Activated CD8-positive, alpha-beta T cell treated with anti-CD3 and anti-CD28 coated beads for 36 hours (primary cell): ENCODE results near the gene NRL. TPM values are rescaled to one million over a fixed set of nuclear protein-coding genes. Genes with fewer than 3 reads are reported as not detected.

Experiments used
- ATAC-seq: fragments of 200-7000 bp; cut with Tn5 transposase; one replicate; pipeline ENCODE4 v1.10.0; 2021; ENCODE audit warnings: mild to moderate bottlenecking, moderate library complexity
- CTCF ChIA-PET: fragments of 350-600 bp; sonication (Branson Sonifier 250); formaldehyde crosslinking; loops from one replicate; lab custom pipeline; 2021; ENCODE audit warnings: antibody characterized with exemption; lab: Charles Lee
- POLR2A ChIA-PET: fragments of 350-600 bp; sonication (Branson Sonifier 250); formaldehyde crosslinking; loops from one replicate; lab custom pipeline; 2021; ENCODE audit warnings: antibody characterized with exemption; lab: Charles Lee
- DNase-seq: peaks from one replicate; pipeline ENCODE4 v3.0.0-alpha.2; 2020
- H3K27ac Mint-ChIP-seq: one replicate; pipeline ENCODE4 v1.8.0; 2021; ENCODE audit warnings: mild to moderate bottlenecking, mixed read lengths
- H3K27me3 Mint-ChIP-seq: one replicate; pipeline ENCODE4 v1.8.0; 2021; ENCODE audit warnings: mixed read lengths
- H3K36me3 Mint-ChIP-seq: one replicate; pipeline ENCODE4 v1.8.0; 2021; ENCODE audit warnings: low read depth, mixed read lengths
- H3K4me1 Mint-ChIP-seq: one replicate; pipeline ENCODE4 v1.8.0; 2021; ENCODE audit warnings: low read depth, mixed read lengths
- H3K4me3 Mint-ChIP-seq: one replicate; pipeline ENCODE4 v1.8.0; 2021; ENCODE audit warnings: mild to moderate bottlenecking, moderate library complexity, mixed read lengths
- H3K9me3 Mint-ChIP-seq: one replicate; pipeline ENCODE4 v1.8.0; 2021; ENCODE audit warnings: mixed read lengths
- CTCF ChIP-seq: fragments of 200-600 bp; IDR thresholded peaks from one replicate; pipeline ENCODE4 v1.8.0; 2022; ENCODE audit warnings: antibody characterized with exemption, mild to moderate bottlenecking
- intact Hi-C: fragments of 100-400 bp; cut with micrococcal nuclease; formaldehyde crosslinking; loops from one replicate; pipeline ENCODE4 v1.10.0; 2022
- total RNA-seq, 2 experiments: library from RNA; stranded (reverse); gene quantifications; one replicate each; pipeline ENCODE4 v1.2.3, GENCODE V29; 2021

The NRL gene
- 1 to 10 TPM; 1.8 to 2.5 TPM for total RNA-seq

DNA sequence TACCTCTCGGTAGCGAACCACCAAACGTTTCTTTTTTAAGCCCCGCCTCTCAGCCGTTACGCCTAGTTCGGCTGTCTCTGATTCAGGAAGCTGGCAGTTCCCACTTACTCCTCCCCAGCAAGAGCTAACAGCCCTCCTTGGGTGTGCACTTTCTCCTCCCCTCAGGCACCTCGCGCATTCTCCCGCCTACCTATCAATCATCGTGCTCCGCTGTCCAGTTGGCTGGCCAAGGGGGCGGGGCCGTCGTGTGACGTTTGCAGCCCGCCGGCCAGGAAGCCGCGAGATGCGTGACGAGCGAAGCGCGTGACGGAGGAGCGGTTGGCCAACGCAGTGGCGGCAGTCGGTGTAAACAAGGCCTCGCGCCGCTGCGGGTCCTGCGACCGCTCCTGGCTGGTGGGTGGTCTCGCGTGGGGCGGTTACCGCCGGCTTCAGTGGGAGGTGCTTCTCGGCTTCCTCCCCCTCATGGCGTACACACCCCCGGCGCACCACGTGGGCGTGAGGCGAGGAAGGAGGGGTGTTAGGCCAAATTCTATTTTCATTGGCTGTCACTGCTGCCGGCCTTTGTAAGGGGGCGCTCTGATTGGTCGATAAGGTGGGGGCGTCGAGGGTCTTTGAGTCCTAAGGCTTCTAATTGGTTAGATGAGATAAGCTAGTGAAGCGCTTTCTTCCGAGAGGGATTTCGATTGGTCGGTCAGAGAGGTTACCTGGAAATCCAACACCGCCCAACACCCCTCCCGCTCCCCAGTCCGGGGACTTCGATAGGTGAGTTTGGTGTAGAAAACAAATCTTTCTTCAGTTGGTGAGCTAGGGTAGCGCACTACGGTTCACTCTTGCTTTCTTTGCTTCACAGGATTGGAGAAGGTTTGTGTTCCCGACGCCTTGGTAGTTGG is at the start of gene NRL, which contains the start of gene DCAF11:
Gene NRL (minus strand): TSS at position 418 of the 890 bp plus-strand sequence. CDS start 32,101 bp downstream, outside the sequence.
Gene DCAF11 (plus strand): TSS at position 246 of the 890 bp plus-strand sequence. CDS start 818 bp downstream, outside the sequence.
- Mint-ChIP-seq H3K27ac (peak within 1 kb of the TSS; percentile 99), H3K4me1 (peaks cover 20% of the 10 kb centered on the region), H3K9me3 (no peaks in the 10 kb centered on the region), H3K4me3 (peak within 1 kb of the TSS; percentile 98), H3K36me3 (peaks cover 29% of the 10 kb centered on the region), H3K27me3 (no peaks in the 10 kb centered on the region)
- ATAC-seq, result peak; percentile 88
- ChIA-PET CTCF (interaction anchor here (0.7 to 6.0 kb wide), 20 partner anchors 9 to 483 kb away, joined by 3 to 37 read pairs (median 6); partner anchors contain the start of genes CIDEB, EMC9, FITM1 and IRF9), POLR2A (interaction anchor here (0.6 to 7.0 kb wide), 23 partner anchors 10 to 126 kb away, joined by 3 to 62 read pairs (median 7); partner anchors contain the start of genes DHRS4L2, EMC9, FITM1 and IPO4)
- peak; percentile 99 for DNase-seq
- no peak for TF ChIP-seq CTCF
- intact Hi-C loops, result loop anchor here (2.0 kb wide), 1 partner anchor 26 kb away; the partner anchor contains the start of gene EMC9

GRCh38 chr14:24162093-24162492 is 47.3 kb upstream of the NRL start:
- DNase-seq (peak; percentile 49), ATAC-seq (no peak)
- CTCF ChIA-PET, result interaction anchor here (0.9 to 5.0 kb wide), 18 partner anchors 8 to 269 kb away, joined by 3 to 91 read pairs (median 10); partner anchors contain the start of genes DCAF11, EMC9, IPO4 and MDP1
- H3K4me3 Mint-ChIP-seq, result peak overlapping the region; percentile 91
- peaks cover 61% of the 10 kb centered on the region for H3K36me3 Mint-ChIP-seq
- H3K4me1 Mint-ChIP-seq, result peaks cover 39% of the 10 kb centered on the region
- POLR2A ChIA-PET, result interaction anchor here (0.6 to 7.3 kb wide), 21 partner anchors 10 to 81 kb away, joined by 3 to 178 read pairs (median 14); partner anchors contain the start of genes CHMP4A, DCAF11, EMC9 and IPO4
- no peak for TF ChIP-seq CTCF
- peak overlapping the region; percentile 99 for H3K27ac Mint-ChIP-seq
- intact Hi-C loops, result no loop called here
- no peaks in the 10 kb centered on the region for H3K9me3 Mint-ChIP-seq
- H3K27me3 Mint-ChIP-seq, result no peaks in the 10 kb centered on the region

DNA sequence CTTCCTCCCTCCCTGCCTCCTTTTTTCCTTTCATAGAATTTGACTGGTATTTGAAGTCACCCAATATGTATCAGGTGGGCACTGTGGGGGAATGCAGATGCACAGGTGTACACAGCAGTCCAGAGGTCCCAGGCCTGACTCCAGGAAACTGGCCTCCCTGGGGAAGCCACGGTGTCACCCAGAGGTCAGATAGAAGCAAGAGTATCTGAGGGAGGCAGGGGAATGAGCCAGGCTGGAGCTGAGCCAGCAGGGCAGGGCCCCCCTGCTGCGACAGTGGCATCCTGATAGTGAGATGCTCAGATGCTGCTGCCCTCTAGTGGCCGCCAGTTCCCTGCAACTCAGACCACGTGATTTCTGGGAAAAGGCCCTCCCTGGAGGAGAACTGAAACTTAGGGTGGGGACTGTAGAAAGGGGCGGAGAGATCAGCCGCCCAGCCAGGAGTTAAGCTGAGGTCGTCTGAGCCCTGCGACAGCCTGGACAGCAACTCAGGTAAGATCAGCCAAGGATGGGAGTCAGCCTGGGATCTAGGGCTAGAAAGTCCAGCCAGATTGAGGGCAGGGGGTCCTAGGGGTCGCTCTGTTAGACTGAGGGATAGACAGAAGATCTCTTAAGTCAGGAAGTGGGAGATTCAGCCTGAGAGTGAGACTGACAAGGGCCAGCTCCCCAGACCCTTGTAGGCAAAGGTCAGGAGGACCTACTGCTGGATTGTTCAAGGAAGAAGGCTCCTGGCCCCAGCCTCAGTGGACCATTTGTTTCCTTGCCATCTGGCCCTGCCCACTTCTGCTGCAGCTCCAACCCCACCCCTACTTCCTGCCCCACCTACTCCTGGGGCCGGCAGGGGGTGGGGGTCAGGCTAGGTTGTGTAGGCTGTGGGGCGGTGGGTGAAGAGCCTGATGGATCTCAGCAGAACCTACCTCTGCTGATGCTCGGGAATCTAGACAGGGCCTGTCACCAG is 46.4 kb upstream of the NRL start, which contains the start of gene IRF9:
Gene IRF9 (plus strand): TSS at position 416 of the 955 bp plus-strand sequence. CDS start 880 bp downstream, outside the sequence.
- ChIA-PET POLR2A (interaction anchor here (0.5 to 7.3 kb wide), 32 partner anchors 11 to 269 kb away, joined by 3 to 178 read pairs (median 6); partner anchors contain the start of genes CBLN3, CHMP4A, DCAF11 and EMC9), CTCF (interaction anchor here (0.6 to 5.0 kb wide), 42 partner anchors 9 to 270 kb away, joined by 3 to 91 read pairs (median 6); partner anchors contain the start of genes CIDEB, DCAF11, DHRS1 and EMC9)
- peak within 1 kb of the TSS; percentile 91 for H3K4me3 Mint-ChIP-seq
- H3K36me3 Mint-ChIP-seq, result peaks cover 66% of the 10 kb centered on the region
- peak; percentile 99 for DNase-seq
- no peaks in the 10 kb centered on the region for H3K9me3 Mint-ChIP-seq
- H3K27me3 Mint-ChIP-seq, result no peaks in the 10 kb centered on the region
- intact Hi-C loops, result no loop called here
- ATAC-seq, result peak; percentile 88
- H3K4me1 Mint-ChIP-seq, result peaks cover 39% of the 10 kb centered on the region
- TF ChIP-seq CTCF, result peak; percentile 81
- H3K27ac Mint-ChIP-seq, result peak within 1 kb of the TSS; percentile 99

DNA sequence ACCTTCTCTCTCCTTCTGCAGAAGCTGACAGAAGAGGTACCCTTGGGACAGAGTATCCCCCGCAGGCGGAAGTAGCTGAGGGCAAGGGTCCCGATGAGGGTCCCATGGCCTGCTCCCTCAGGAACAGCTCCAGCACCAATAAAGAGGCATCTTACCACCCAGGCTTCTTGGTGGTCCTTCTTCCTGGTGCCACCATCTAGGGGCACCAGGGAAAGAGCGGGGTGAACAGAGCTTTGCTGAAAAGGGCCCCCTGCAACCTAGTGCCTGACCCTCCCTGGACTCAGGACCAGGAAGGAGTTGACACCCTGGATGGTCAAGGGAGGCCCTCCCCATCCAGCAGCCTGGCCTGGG is 45.7 kb upstream of the NRL start:
- ChIA-PET CTCF (interaction anchor here (0.6 to 5.0 kb wide), 35 partner anchors 9 to 271 kb away, joined by 3 to 91 read pairs (median 6); partner anchors contain the start of genes CIDEB, DCAF11, DHRS1 and NOP9), POLR2A (interaction anchor here (0.5 to 7.3 kb wide), 22 partner anchors 12 to 269 kb away, joined by 3 to 178 read pairs (median 12); partner anchors contain the start of genes CBLN3, CHMP4A, DCAF11 and EMC9)
- H3K36me3 Mint-ChIP-seq, result peaks cover 67% of the 10 kb centered on the region
- peaks cover 39% of the 10 kb centered on the region for H3K4me1 Mint-ChIP-seq
- no peaks in the 10 kb centered on the region for H3K9me3 Mint-ChIP-seq
- intact Hi-C loops, result no loop called here
- H3K27me3 Mint-ChIP-seq, result no peaks in the 10 kb centered on the region
- no peak for ATAC-seq
- H3K27ac Mint-ChIP-seq, result peak overlapping the region; percentile 99
- H3K4me3 Mint-ChIP-seq, result peak overlapping the region; percentile 91
- no peak for TF ChIP-seq CTCF
- DNase-seq, result no peak
